Smooth muscle cell (in vitro differentiated cells): Measurements from ENCODE around the gene GNB1. TPM values are rescaled to one million over a fixed set of nuclear protein-coding genes. Genes with fewer than 3 reads are reported as not detected.

Experiments
- DNase-seq: peaks from one replicate; lab custom pipeline; 2025; ENCODE audit not compliant: unreplicated experiment; lab: John Stamatoyannopoulos, UW
- H2AFZ ChIP-seq: fragments of 200-600 bp; sonication (generic); 2 replicates; pipeline ENCODE4 v1.6.0; 2016; ENCODE audit warnings: antibody characterized with exemption, low read depth, mild to moderate bottlenecking
- H3F3A ChIP-seq: fragments of 200-600 bp; sonication (generic); 2 replicates; pipeline ENCODE4 v1.6.0; 2017; ENCODE audit warnings: antibody characterized with exemption, low read depth
- H3K27ac ChIP-seq: fragments of 200-600 bp; sonication (generic); 2 replicates; pipeline ENCODE4 v1.5.1; 2016; ENCODE audit warnings: low read depth, mild to moderate bottlenecking
- H3K27me3 ChIP-seq: fragments of 200-600 bp; sonication (generic); 2 replicates; pipeline ENCODE4 v1.6.1; 2016; ENCODE audit warnings: low read depth, mild to moderate bottlenecking
- H3K36me3 ChIP-seq: fragments of 200-600 bp; sonication (generic); 2 replicates; pipeline ENCODE4 v1.5.1; 2016; ENCODE audit warnings: low read depth
- H3K4me1 ChIP-seq: fragments of 200-600 bp; sonication (generic); 2 replicates; pipeline ENCODE4 v1.5.1; 2016; ENCODE audit warnings: low read depth
- H3K4me2 ChIP-seq: fragments of 200-600 bp; sonication (generic); 2 replicates; pipeline ENCODE4 v1.6.0; 2016; ENCODE audit warnings: mild to moderate bottlenecking
- H3K4me3 ChIP-seq: fragments of 200-600 bp; sonication (generic); 2 replicates; pipeline ENCODE4 v1.5.1; 2016; ENCODE audit warnings: mild to moderate bottlenecking
- H3K79me2 ChIP-seq: fragments of 200-600 bp; sonication (generic); 2 replicates; pipeline ENCODE4 v1.6.0; 2016; ENCODE audit warnings: low read depth, mild to moderate bottlenecking
- H3K9ac ChIP-seq: fragments of 200-600 bp; sonication (generic); 2 replicates; pipeline ENCODE4 v1.6.0; 2016; ENCODE audit warnings: low read depth
- H3K9me3 ChIP-seq: fragments of 200-600 bp; sonication (generic); replicated peaks from 2 replicates; pipeline ENCODE4 v1.5.1; 2016; ENCODE audit warnings: low read depth
- H4K20me1 ChIP-seq: fragments of 200-600 bp; sonication (generic); 2 replicates; pipeline ENCODE4 v1.6.0; 2016; ENCODE audit warnings: low read depth
- whole genome bisulfite sequencing: methylation state at CpG from one replicate; pipeline ENCODE4 v1.1.7; 2016; ENCODE audit warnings: low lambda C conversion rate; 5-methylcytosine and 5-hydroxymethylcytosine counted together
- polyA plus RNA-seq: library from polyadenylated mRNA; unstranded; fragments of >200 nt; fragmentation: Nextera tagmentation; extraction: Ambion mirVana; gene quantifications from 2 replicates; pipeline ENCODE4 v1.2.1, GENCODE V29; 2016
- total RNA-seq: library from RNA; depleted of rRNA; stranded (reverse); fragments of >200 nt; gene quantifications from 2 replicates; pipeline ENCODE4 v1.2.3, GENCODE V29; 2014
- TF ChIP-seq, protein P1 (sequence below): fragments of 200-600 bp; sonication (generic); IDR thresholded peaks from 2 replicates; pipeline ENCODE4 v1.5.1; 2017; ENCODE audit warnings: borderline replicate concordance, mild to moderate bottlenecking, antibody characterized with exemption; ENCODE audit not compliant: insufficient read depth, poor library complexity, severe bottlenecking

The GNB1 gene
- total and polyA plus RNA-seq, 2 experiments from 2014 or later: 208 to 293 TPM

DNA sequence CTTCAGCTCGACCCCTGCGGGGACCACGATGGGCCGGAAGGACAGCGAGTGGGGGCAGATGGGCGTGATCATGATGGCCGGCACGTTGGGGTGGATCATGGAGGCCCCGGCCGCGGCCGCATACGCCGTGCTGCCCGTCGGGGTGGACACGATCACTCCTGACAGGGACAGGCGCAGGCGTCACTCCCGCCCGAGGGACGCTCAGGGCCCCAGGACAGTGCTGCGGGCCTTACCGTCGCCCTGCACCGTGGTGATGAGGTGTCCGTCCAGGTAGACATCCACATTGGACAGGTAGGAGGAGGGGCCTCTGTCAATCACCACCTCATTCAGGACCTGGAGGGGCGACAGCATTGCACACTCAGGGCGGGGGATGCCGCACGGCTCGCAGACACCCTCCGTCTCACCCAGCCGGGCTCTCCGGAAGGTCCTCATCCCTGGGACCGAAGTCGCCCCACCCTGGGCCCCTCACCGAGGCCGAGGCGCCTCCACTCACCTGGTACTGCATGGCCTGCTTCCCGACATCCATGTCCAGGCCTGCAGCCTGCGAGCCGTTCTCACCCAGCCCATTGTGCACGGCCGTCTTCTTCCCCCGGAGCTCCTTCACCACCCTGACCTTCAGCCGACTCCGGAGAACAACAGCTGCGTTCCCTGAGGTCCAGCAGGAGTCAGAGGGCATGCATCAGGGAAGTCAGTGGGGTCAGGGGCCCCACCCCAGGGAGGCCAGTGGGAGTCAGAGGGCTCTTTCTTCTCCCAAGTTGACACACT lies 136.7 kb downstream of the GNB1 start:
- peaks cover 18% of the 10 kb centered on the region for H4K20me1 ChIP-seq
- H3K4me2 ChIP-seq: no peak overlapping the region
- H2AFZ ChIP-seq: no peak overlapping the region
- no peaks in the 10 kb centered on the region for H3K9me3 ChIP-seq
- TF ChIP-seq, protein P1, sequence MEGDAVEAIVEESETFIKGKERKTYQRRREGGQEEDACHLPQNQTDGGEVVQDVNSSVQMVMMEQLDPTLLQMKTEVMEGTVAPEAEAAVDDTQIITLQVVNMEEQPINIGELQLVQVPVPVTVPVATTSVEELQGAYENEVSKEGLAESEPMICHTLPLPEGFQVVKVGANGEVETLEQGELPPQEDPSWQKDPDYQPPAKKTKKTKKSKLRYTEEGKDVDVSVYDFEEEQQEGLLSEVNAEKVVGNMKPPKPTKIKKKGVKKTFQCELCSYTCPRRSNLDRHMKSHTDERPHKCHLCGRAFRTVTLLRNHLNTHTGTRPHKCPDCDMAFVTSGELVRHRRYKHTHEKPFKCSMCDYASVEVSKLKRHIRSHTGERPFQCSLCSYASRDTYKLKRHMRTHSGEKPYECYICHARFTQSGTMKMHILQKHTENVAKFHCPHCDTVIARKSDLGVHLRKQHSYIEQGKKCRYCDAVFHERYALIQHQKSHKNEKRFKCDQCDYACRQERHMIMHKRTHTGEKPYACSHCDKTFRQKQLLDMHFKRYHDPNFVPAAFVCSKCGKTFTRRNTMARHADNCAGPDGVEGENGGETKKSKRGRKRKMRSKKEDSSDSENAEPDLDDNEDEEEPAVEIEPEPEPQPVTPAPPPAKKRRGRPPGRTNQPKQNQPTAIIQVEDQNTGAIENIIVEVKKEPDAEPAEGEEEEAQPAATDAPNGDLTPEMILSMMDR: no peak
- no peaks in the 10 kb centered on the region for H3K4me1 ChIP-seq
- no peaks in the 10 kb centered on the region for H3K79me2 ChIP-seq
- H3F3A ChIP-seq: no peaks in the 10 kb centered on the region
- H3K27me3 ChIP-seq: no peaks in the 10 kb centered on the region
- H3K27ac ChIP-seq: no peak overlapping the region
- WGBS: 97% methylated on average over 40 of the region's 49 CpGs
- no peak for DNase-seq
- no peak overlapping the region for H3K9ac ChIP-seq
- H3K36me3 ChIP-seq: no peaks in the 10 kb centered on the region
- no peak overlapping the region for H3K4me3 ChIP-seq

DNA sequence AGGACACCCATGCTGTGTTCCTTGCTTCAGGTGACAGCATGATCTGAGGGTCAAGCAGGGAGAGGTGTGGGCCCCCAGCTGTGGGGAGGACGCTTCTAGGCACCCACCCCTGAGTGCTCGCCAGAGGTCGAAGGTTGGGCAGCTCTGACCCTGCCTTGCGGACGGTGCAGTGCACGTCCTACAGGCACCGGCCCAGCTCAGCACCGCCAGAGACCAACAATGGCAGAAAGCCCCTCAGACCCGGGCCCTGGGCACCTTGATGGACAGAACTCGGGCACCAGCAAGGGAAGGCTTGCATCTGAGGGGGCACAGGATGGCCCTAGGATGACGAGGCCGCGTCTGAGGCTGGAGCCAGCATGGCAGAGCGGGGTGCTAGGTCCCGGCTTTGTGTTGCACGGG lies 137.3 kb downstream of the GNB1 start:
- Histone ChIP-seq H2AFZ (no peak overlapping the region), H3K36me3 (no peaks in the 10 kb centered on the region), H3K9ac (no peak overlapping the region), H3K27ac (no peak overlapping the region), H3K27me3 (no peaks in the 10 kb centered on the region), H3K4me3 (no peak overlapping the region), H3F3A (no peaks in the 10 kb centered on the region), H3K4me1 (no peaks in the 10 kb centered on the region), H3K9me3 (no peaks in the 10 kb centered on the region), H3K4me2 (no peak overlapping the region), H3K79me2 (no peaks in the 10 kb centered on the region), H4K20me1 (peaks cover 12% of the 10 kb centered on the region)
- TF ChIP-seq, protein P1: no peak
- no peak for DNase-seq
- WGBS: 96% methylated on average over 12 of the region's 16 CpGs

DNA sequence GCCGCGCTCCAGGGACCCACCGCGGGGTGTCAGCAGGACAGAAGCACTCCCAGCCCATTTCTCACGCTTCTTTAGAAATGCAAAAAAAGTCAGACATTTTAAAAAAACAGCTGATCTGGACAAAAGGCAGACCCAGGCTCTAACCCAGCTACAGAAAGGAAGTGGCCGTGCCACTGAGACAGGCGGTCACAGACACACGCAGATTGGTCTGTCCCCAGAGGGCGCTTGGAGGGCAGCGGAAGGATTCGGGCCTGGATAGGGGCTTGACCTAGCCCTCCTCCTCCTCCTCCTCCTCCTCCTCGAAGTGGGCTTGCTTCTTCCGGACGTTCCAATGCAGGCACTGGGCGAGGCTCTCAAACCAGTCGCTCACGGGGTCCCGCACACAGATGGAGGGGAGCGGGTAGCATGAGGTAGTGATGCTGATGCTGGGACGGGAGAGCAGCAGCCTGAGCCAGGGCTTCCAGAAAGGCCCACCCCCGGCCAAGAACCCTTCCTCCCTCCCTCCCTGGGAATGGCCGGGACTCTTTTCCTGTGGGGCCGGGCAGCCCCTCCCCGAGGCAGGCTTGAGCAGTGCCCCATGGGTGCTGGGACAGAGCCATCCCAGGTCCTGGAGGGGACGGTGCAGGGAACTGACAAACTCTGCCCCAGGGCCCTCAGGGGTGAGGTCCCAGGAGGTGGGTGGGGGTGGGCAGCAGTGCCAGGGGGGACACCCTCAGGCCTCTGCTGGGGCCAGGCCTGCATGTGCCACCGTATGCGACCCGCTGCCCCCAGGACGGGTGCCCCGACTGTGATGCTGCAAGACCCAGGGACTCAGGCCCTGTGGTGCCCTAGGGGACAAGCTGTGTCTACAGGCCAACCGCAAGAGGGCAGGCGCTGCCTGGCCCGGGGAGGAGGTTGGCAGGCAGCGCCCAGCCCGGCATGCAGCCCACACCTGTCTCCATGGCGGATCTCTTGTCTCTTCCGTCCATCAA lies 138.0 kb downstream of the GNB1 start:
- Histone ChIP-seq H3K79me2 (no peaks in the 10 kb centered on the region), H3K4me2 (no peak overlapping the region), H3K4me3 (no peak overlapping the region), H3K27me3 (no peaks in the 10 kb centered on the region), H2AFZ (no peak overlapping the region), H3K4me1 (no peaks in the 10 kb centered on the region), H3F3A (no peaks in the 10 kb centered on the region), H3K9ac (no peak overlapping the region), H3K36me3 (no peaks in the 10 kb centered on the region), H3K9me3 (no peaks in the 10 kb centered on the region), H4K20me1 (peaks cover 5% of the 10 kb centered on the region), H3K27ac (no peak overlapping the region)
- WGBS: 93% methylated on average over 32 of the region's 37 CpGs
- TF ChIP-seq, protein P1: no peak
- DNase-seq: no peak
